Inferior parietal cortex (tissue), 1 donor: ENCODE measurements around the gene RALGAPA2.

Experiments
- DNase-seq: peaks from one replicate; pipeline ENCODE4 v3.0.0-alpha.2; 2016; ENCODE audit errors: extremely low spot score

RALGAPA2 gene

GRCh38 chr20:20721489-20721888 is 9.0 kb upstream of the RALGAPA2 start:
- DNase-seq, result no peak

DNA sequence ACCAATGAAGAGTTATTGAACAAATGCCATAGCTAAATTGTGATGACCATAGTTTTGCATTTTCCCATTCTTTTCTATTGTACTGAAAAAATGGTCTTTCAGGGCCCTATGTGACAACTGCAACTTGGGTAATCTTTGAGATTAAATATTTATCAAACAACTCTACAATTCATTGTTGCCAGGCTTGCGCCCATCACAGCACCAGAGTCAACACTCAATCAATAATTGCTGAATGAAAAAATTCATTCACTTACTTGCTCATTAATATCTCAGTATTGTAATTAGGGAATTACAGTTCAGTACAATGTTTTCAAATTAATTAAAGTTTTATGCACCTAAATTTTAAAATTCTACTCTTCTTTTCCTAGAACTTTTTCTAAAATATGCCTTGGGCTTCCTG is 7.7 kb upstream of the RALGAPA2 start:
- no peak for DNase-seq

GRCh38 chr20:20719411-20719810 is 7.0 kb upstream of the RALGAPA2 start:
- no peak for DNase-seq

DNA sequence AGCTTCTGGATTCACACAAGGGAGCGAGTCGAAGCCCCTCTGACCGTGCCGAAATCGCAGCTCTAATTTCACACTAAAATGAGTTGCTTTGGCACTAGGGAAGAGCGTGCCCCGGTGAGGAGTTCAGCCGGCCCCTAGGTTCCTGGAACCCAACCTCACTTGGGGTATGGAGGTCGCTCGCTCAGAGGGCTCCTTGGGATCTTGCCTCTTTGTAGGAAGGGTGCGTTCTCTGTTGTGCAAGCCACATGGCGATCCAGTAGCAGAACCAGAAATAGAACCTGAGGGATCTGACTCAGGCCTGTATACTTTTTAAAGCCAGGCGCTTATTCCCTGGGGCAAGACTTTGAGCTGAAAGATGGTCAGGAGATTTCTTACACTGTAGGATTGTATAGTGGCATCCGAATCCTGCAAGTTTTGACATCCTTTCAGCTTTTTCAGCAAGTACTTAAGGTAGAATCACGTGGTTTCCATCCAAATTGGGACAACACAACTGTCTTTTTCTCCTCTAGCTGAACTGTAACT is 861 bp upstream of the RALGAPA2 start:
- DNase-seq, result no peak

DNA sequence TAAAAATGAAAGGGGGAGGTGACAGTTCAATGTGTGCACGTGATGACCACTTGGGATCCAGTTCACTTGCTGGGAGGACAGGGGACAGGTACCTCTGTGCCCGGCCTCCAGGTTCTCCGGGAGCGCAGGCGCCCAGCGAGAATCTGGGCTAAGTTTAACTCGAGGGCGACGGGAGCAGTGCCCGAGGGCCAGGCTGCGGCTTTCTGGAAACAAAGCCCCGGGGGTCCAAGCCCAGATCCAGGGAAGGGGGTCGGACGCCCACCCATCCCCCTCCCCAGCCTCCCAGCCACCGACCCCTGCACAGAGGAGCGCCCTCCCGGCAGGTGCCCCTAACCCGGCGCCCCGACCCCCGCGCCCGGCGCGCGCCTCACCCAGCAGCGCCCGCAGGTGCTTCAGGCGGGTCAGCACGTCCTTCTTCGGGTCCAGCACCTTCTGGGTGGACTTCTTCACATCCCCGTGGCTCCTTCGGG is 405 bp downstream of the RALGAPA2 start:
- no peak for DNase-seq

GRCh38 chr20:20711413-20711812 is 1.0 kb downstream of the RALGAPA2 start:
- no peak for DNase-seq

- no peak for DNase-seq
These were observed 1.8 kb downstream of the RALGAPA2 start for GRCh38 chr20:20710443-20711315.

DNA sequence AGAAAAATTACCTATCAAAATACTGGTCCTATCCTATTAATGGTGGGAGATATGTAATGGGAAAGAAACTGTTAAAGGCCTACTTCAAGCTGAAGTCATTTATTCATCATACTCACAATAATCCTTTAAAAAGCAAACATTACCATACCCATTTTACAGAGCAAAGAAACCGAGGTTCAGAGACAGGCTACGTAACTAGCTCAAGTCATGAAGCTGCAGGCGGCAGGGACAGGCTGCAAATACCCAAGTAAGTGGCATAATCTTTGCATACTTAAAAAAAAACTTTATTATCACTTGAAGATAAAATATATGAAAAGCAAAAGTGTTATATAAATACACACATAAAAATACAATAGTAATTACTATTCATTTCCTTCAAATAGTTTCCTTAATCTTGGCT is 2.6 kb downstream of the RALGAPA2 start:
- DNase-seq, result no peak

DNA sequence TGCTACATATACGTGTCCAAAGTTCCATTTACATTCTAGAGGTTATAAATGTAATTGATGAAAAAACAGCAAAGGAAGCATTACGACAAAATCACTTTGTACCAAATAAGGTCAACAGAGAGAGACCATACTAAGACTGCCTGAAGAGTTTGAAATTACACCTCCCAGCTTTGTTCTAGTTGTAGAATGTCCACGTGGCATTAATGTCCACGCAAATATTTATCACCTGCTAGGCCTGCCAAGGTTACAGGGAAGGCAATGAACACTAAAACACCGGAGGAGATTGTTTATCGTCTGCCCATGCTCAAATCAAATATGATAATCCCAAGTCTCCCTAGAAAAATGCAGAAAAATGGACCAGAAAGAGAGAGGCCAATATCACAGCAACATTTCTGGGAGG is 6.2 kb downstream of the RALGAPA2 start:
- DNase-seq, result no peak

- DNase-seq, result no peak
These were observed 9.9 kb downstream of the RALGAPA2 start for GRCh38 chr20:20702330-20703245.

DNA sequence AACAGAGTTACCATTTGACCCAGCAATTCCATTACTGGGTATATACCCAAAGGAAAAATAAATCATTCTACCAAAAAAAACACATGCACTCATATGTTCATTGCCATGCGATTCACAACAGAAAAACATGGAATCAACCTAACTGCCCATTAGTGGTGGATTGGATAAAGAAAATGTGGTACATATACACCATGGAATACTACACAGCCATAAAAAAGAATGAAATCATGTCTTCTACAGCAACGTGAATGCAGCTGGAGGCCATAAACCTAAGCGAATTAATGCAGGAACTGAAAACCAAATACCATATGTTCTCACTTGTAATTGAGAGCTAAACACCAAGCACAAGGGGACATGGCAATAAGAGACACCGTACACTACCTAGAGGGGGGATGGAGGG is 12.5 kb downstream of the RALGAPA2 start:
- DNase-seq, result no peak

- DNase-seq, result no peak
These were observed 13.3 kb downstream of the RALGAPA2 start for GRCh38 chr20:20699144-20699543.

- no peak for DNase-seq
These were observed 15.1 kb downstream of the RALGAPA2 start for GRCh38 chr20:20697325-20697845.

- no peak for DNase-seq
These were observed 17.1 kb downstream of the RALGAPA2 start for GRCh38 chr20:20695250-20695816.

- no peak for DNase-seq
These were observed 17.9 kb downstream of the RALGAPA2 start for GRCh38 chr20:20694591-20694990.

- no peak for DNase-seq
These were observed 19.9 kb downstream of the RALGAPA2 start for GRCh38 chr20:20692587-20692986.

DNA sequence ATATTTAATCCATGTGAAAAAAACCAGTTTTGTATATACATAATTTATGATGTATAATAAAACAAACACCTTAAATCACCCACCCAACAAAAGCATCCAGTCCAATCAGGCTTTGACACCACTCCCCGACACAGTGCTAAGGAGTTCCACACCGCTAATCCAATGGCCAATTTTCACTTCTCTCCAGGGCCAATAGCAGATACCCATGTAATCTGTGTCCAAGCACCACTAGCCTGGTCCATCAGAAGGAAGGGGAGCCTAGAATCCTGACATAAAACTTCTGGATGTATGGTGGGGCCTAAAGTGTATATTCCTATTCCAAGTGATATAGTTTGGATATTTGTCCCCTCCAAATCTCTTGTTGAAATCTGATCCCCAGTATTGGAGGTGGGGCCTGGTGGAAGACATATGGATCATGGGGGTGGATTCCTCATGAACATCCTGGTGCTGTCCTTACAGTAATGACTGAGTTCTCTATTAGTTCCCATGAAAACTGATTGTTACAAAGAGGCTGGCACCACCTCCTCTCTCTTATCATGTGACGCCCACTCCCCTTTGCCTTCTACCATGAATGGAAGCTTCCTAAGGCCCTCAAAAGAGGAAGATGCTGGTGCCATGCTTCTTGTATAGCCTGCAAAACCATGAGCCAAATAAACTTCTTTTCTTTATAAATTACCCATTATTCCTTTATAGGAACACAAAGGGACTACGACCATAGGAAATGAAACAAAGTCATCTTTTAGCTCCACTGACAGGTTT is 20.8 kb downstream of the RALGAPA2 start:
- no peak for DNase-seq

GRCh38 chr20:20690676-20691476 is 21.6 kb downstream of the RALGAPA2 start:
- no peak for DNase-seq

DNA sequence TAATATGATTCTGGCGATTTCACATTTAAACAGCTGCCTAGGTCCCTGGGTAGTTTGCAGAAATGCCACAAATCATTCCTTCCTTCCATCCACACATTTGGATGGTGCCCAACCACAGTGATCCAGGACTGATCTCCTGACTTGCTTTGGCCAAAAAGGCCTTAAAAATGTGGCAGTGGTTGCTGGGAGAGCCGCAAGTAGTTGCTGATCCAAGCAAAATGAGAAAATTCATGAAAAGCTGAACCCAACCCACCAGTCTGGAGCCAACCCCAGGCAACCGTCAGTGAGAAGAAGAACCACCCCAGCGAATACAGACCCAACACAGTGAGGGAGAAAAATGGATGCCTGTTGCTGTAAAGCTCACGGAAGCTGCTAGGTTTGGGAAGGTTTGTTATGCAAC is 25.1 kb downstream of the RALGAPA2 start:
- no peak for DNase-seq

- DNase-seq, result no peak
These were observed 26.8 kb downstream of the RALGAPA2 start for GRCh38 chr20:20685635-20686034.
